ENCODE data around the gene BCL11A.

The BCL11A gene

GRCh38 chr2:60553495-60554073 is at the start of gene BCL11A:
Gene BCL11A, minus strand, starts transcription at chr2:60553654. Its CDS starts 384 bp downstream, at chr2:60553270.
- peak; percentile 61 for DNase-seq (ENCODE audit: low spot score)

GRCh38 chr2:60602828-60603532 is 49.5 kb upstream of the BCL11A start:
- DNase-seq (ENCODE audit: low spot score) = no peak

GRCh38 chr2:60602388-60602787 is 48.9 kb upstream of the BCL11A start:
- no peak for DNase-seq (ENCODE audit: low spot score)

DNA sequence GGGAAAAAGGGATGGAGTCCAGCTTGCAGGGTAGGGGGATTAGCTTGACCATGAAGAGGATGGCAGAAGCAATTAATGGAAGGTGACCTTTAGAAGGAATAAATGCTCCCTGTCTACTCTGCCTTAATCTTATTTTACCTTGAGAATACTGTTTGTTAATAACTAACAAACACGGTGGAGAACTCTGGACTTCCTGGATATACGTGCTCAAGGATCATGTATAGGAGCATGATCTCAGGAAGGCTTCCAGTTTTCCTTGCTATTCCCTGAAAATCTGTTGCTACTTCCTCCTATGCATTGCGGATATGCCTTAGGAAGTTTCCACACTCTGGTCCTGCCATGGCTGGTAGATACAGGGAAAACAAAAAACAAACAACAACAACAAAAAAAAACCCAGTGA is 44.8 kb upstream of the BCL11A start:
- DNase-seq (ENCODE audit: low spot score) = no peak

- no peak for DNase-seq (ENCODE audit: low spot score)
Observed at GRCh38 chr2:60597346-60597745, 43.9 kb upstream of the BCL11A start.

- no peak for DNase-seq (ENCODE audit: low spot score)
Observed at GRCh38 chr2:60596411-60596810, 43.0 kb upstream of the BCL11A start.

DNA sequence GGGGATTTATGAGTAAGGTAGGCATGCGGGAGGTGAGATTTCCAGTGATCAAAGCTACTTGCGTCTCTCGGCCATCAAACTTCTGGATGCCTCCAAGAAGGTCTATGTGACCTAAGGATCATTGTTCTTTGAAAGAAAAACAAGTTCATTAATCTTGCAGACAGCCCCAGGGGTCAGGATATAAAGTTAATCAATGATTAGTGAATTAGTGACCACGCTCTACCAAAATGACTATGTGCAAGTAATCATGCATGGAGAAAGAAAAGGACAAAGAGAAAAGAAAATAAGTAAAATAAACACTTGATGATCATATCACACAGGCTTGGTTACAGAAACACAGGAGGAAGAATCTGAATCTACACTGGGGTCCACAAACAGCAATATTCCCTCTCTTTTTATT is 42.5 kb upstream of the BCL11A start:
- DNase-seq (ENCODE audit: low spot score) = no peak

- DNase-seq (ENCODE audit: low spot score) = no peak
Observed at GRCh38 chr2:60589104-60589503, 35.6 kb upstream of the BCL11A start.

- no peak for DNase-seq (ENCODE audit: low spot score)
Observed at GRCh38 chr2:60586081-60586480, 32.6 kb upstream of the BCL11A start.

DNA sequence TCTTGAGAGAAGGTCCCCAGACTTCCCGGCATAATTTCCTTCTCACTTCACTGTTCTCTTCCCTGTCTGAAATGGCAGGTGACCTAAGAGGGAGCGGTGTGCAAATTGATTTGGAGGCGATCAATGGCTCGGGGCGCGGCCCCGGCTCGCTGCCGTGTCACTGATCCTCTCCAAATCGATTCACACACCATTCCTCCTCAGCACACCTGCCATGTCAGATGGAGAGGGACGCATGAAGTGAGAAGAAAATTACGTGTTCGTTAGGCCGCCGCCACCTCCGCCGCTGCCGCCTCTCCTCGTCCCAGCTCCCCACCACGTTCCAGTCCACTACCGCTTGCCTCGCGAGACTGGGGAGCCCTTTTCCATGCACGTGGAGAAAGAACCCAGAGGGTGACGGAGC is 31.8 kb upstream of the BCL11A start:
- no peak for DNase-seq (ENCODE audit: low spot score)

DNA sequence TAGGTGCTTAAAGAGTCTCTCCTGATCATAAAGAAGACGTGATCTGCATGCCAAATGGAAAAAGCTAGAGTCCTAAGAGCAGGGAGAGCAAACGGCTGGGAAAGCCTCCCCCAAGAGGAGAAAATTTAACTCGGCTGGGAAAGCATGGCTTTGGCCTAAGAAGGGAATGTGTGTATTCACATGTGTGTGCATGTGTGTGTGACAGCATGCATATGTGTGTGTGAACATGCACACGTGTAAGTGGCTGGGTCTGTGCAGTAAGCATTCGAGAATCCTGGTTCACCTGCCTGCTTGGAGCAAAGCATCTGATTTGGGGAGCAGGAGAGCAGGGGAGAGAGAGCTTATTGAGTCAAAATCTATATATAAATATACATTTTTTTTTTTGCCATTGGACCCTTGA is 30.1 kb upstream of the BCL11A start:
- DNase-seq (ENCODE audit: low spot score) = no peak

DNA sequence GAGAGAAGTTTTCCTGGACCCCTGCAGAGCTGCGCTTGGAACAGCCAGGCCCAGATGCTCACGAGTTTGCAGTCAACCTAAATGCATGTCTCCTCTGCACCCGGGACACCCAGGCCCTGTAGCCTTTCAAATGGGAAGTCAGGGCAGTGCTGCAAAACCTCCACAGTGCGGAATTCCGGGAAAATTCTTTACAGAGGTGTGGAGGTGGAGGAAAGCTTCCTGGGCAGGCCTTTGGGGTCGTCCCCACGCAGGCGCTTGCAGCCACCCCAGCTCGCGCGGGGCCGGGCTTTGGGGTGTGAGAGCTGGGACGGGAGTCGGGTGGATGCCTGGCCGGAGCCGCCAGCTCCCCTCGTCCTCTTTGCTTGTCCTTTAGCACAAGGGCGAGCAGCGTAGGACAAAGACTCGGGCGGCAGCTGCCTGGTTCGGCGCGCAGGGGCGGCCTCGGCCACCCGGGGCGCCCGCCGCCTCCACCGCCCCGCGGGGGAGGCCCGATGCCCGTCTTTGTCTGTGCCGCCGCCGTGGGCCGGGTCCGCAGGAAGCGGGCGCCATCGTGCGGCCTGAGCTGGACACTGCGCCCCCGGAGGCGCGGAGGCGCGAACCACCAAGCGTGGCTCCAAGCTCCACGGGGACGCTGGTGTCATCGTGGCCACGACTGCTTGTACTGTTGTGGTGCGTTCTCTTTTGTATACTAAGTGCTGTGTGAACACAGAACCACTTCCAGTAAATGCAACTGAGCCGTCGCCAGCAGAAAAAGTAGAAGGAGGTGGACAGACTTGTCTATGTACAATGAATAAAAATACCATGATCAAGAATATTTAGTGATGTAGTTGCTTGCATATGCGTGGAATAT is 28.2 kb upstream of the BCL11A start:
- peak; percentile 93 for DNase-seq (ENCODE audit: low spot score)

- no peak for DNase-seq (ENCODE audit: low spot score)
Observed at GRCh38 chr2:60577682-60578283, 24.3 kb upstream of the BCL11A start.

DNA sequence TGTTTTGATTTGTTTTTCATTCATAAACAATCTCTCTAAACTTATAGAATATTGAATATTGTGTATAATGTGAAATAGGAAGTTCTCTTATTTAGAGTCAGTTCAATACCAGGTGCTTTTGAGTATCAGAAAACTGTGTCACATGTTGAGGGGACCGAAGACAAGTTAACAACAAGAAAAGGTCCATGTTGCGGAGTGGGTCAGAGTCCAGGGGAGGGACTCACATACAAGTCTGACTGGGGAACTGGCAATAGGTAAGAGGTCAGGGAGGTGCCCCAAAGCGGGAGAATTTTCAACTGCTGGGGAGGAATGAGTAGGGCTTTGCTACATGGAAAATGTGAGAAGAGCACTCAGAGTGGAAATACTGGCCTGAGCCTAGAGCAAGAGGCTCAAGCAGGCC is 19.8 kb upstream of the BCL11A start:
- DNase-seq (ENCODE audit: low spot score) = no peak

DNA sequence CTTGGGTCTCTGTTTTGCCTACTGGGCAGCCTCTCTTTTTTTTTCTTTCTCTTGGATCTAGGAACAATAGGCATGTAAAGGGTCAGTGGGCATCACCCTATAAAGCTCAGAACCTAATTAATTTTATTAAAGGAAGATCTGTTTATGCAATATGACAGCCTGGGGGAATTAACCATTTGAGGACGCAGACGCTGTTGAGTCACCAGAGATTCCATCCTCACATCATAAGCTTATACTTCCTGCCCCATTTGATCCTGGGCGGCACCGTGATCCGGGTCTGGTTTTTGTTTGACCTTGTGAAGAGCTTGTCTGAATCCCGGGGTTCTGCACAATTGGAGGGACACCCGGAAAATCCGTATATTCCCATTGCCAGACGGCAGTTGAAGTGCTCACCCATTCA is 16.8 kb upstream of the BCL11A start:
- no peak for DNase-seq (ENCODE audit: low spot score)

- no peak for DNase-seq (ENCODE audit: low spot score)
Observed at GRCh38 chr2:60569680-60570111, 16.2 kb upstream of the BCL11A start.

DNA sequence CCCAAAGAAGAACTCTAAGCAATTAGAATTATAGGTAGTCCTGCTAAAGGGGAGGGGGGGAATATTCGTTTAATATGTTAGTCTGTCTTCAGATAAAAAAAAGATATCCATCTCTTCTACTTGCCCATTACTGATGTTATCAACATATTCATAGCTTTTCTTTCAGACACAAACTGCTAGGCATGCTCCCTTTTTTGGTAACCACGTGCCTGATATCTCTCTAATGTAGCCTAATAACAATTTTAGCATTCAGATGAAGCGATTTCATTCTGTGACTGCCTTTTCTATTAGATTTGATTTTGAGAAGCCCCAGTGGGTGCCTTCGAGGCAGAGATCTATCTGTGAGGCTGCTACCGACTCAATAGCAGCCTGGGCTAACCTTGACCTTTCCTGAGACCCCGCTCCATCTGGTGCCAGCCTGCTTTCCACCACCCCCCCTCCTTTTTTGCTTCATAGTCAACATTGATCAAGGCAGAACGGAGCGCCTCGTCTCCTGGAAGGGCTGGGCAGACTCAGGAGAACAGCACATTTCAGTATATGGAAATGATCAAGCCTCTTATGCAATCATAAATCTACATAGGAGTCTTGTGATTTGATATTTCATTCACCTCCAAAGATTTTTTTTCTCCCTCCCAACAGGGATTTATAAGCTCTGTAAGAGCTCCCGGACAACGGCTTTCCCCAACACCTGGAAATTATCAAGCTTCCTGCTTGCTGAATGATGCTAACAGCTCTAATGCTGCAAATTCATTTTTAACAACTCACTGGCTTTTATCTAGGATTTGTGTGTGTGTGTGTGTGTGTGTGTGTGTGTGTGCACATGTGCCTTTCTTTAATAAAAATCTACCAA is 14.7 kb upstream of the BCL11A start:
- DNase-seq (ENCODE audit: low spot score) = no peak

GRCh38 chr2:60567096-60567495 is 13.6 kb upstream of the BCL11A start:
- no peak for DNase-seq (ENCODE audit: low spot score)

DNA sequence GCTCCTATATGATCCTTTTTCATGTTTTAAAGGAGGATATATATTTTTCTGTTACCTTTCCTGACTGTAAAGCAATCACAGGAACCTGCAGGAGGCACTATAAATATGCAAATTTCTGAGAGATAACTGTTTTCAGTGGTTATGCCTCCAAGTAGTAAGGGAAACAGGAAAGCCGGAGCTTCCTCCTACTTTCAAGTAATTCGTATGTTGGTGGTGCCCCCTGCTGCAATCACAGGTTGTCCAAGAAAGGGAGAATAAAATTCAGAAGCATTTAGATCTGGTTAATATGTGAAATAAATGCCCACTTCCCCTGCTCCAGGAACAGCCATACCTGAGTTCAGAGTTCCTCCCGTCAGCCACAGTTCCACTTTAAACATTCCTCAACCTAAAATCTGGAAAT is 12.0 kb upstream of the BCL11A start:
- no peak for DNase-seq (ENCODE audit: low spot score)

DNA sequence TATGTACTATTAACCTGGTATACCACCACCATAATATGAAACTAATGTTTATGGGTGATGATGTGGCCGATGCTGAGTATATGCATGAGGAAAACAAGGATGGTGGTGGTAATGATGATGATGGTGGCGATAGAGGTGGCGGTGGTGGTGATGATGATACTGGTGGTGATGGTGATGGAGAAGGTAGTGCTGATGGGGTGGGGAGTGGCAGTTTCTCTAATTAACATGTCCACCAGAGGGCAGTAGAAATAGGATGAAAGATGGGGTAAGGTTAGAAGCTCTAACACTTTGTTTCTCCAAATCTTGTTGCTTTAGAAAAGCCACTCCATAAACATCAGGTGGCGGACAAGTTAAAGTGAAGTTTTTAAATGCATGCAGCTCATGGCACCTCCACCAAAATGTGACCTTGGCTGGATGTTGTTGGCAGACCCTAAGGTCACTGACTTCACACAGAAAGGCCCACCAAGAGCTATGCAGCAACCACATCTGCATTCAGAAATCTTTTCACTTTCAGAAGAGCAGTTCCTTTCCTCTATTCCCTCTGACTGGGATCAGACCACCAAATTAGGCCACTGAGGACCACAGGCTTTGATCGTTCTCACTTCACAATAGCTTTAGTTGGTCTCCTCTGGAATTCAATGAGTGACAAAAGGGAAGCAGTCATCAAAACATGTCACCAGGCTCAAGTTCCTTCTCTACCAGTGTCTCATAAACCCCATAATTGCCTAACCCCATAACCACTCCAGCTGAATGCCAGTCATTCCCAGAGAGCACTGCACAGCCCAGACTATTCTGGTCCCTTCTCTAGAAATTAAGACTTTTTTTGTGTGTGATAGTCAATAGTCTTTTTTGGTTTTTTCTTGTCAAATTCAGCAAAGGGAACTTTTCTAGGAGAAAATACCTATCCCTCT is 7.5 kb upstream of the BCL11A start:
- DNase-seq (ENCODE audit: low spot score) = peak; percentile 40

GRCh38 chr2:60559880-60560279 is 6.4 kb upstream of the BCL11A start:
- DNase-seq (ENCODE audit: low spot score) = no peak

Measured in AG20443 (cell line).